GM12891 (cell line): Measurements from ENCODE around the gene PTGER2.

ENCODE experiments used
- DNase-seq: peaks from one replicate; pipeline ENCODE4 v3.0.0; 2011; ENCODE audit warnings: low spot score; ENCODE audit not compliant: insufficient read length
- FAIRE-seq: peaks from 2 replicates; lab custom pipeline; 2011; peaks lifted over from hg19 to GRCh38; lab: Jason Lieb, UNC
- PAX5 ChIP-seq: IDR thresholded peaks from 2 replicates; pipeline ENCODE4 v1.6.1; 2011; ENCODE audit warnings: low read length, moderate library complexity, mild to moderate bottlenecking; ENCODE audit not compliant: insufficient read depth, severe bottlenecking
- POLR2A ChIP-seq: IDR thresholded peaks from 2 replicates; pipeline ENCODE4 v1.6.1; 2011; ENCODE audit warnings: low read depth, low read length, control low read depth
- POLR2AphosphoS5 ChIP-seq: IDR thresholded peaks from 2 replicates; pipeline ENCODE4 v1.6.1; 2011; ENCODE audit warnings: low read depth, low read length, control low read depth
- POU2F2 ChIP-seq: IDR thresholded peaks from 2 replicates; pipeline ENCODE4 v1.6.1; 2011; ENCODE audit warnings: low read depth, mild to moderate bottlenecking, control low read depth, low read length, moderate library complexity
- SPI1 ChIP-seq: IDR thresholded peaks from 2 replicates; pipeline ENCODE4 v1.6.1; 2011; ENCODE audit warnings: low read depth, low read length, control low read depth
- TAF1 ChIP-seq: IDR thresholded peaks from 2 replicates; pipeline ENCODE4 v1.6.1; 2011; ENCODE audit warnings: low read depth, low read length, control low read depth

The PTGER2 gene

GRCh38 chr14:52336241-52336640 is 22.1 kb downstream of the PTGER2 start:
- DNase-seq = no peak
- no peak for TF ChIP-seq POU2F2
- no peak for TF ChIP-seq PAX5
- no peak for TF ChIP-seq POLR2A
- no peak for TF ChIP-seq SPI1
- no peak for TF ChIP-seq TAF1
- no peak for TF ChIP-seq POLR2AphosphoS5
- no peak for FAIRE-seq

GRCh38 chr14:52338051-52338681 is 24.1 kb downstream of the PTGER2 start:
- FAIRE-seq (no peak), DNase-seq (no peak)
- TF ChIP-seq SPI1 = no peak
- no peak for TF ChIP-seq POU2F2
- TF ChIP-seq POLR2A = no peak

- DNase-seq (no peak), FAIRE-seq (peak; percentile 63)
- TF ChIP-seq POLR2A = no peak
- TF ChIP-seq POLR2AphosphoS5 = no peak
- TF ChIP-seq TAF1 = no peak
- TF ChIP-seq POU2F2 = no peak
These were observed 25.1 kb downstream of the PTGER2 start for GRCh38 chr14:52339262-52339661.

GRCh38 chr14:52342849-52343596 is 28.9 kb downstream of the PTGER2 start:
- no peak for FAIRE-seq
- TF ChIP-seq TAF1 (no peak), POLR2A (no peak), POU2F2 (no peak), PAX5 (no peak), POLR2AphosphoS5 (no peak), SPI1 (no peak)
- no peak for DNase-seq

- FAIRE-seq (no peak), DNase-seq (no peak)
- TF ChIP-seq POLR2A = no peak
- no peak for TF ChIP-seq POU2F2
- TF ChIP-seq TAF1 = no peak
- no peak for TF ChIP-seq SPI1
- no peak for TF ChIP-seq POLR2AphosphoS5
- TF ChIP-seq PAX5 = no peak
These were observed 32.7 kb downstream of the PTGER2 start for GRCh38 chr14:52346778-52347177.

- DNase-seq (no peak), FAIRE-seq (no peak)
- TF ChIP-seq PAX5 (no peak), TAF1 (no peak), POLR2AphosphoS5 (no peak), POU2F2 (no peak), POLR2A (no peak), SPI1 (no peak)
These were observed 34.2 kb downstream of the PTGER2 start for GRCh38 chr14:52348279-52348678.

GRCh38 chr14:52348776-52349175 is 34.7 kb downstream of the PTGER2 start:
- FAIRE-seq (no peak), DNase-seq (no peak)
- TF ChIP-seq POLR2A (no peak), POLR2AphosphoS5 (no peak), PAX5 (no peak), POU2F2 (no peak), SPI1 (no peak), TAF1 (no peak)

- FAIRE-seq = no peak
- no peak for TF ChIP-seq SPI1
- no peak for TF ChIP-seq POLR2AphosphoS5
- no peak for TF ChIP-seq PAX5
- no peak for TF ChIP-seq POU2F2
- TF ChIP-seq POLR2A = no peak
- no peak for TF ChIP-seq TAF1
These were observed 35.6 kb downstream of the PTGER2 start for GRCh38 chr14:52349731-52350130.

GRCh38 chr14:52350445-52350844 is 36.3 kb downstream of the PTGER2 start:
- TF ChIP-seq POU2F2 (no peak), POLR2AphosphoS5 (no peak), PAX5 (no peak), TAF1 (no peak)
- DNase-seq (no peak), FAIRE-seq (no peak)

More at GRCh38 chr14:52349731-52350130, 35.6 kb downstream of the PTGER2 start:
- DNase-seq = no peak

GRCh38 chr14:52351233-52352060 is 37.3 kb downstream of the PTGER2 start:
- DNase-seq (no peak), FAIRE-seq (no peak)
- TF ChIP-seq POLR2AphosphoS5 (no peak), TAF1 (no peak), PAX5 (no peak), POLR2A (no peak), SPI1 (no peak), POU2F2 (no peak)
